T-helper 1 cell treated with Interleukin-12 subunit alpha and Interleukin-12 subunit beta and Interleukin-4 antibody, amounts not matched to agents 30 μg/mL and 1 μg/mL, for 36 hours (primary cell): ENCODE results near the gene TMCC2.
A peak's percentile ranks its signal among the peaks of the same experiment; 100 is the strongest.

ENCODE experiments used
- H3K27ac Mint-ChIP-seq: one replicate; pipeline ENCODE4 v1.8.0; 2021; ENCODE audit warnings: mild to moderate bottlenecking, mixed read lengths
- H3K27me3 Mint-ChIP-seq: one replicate; pipeline ENCODE4 v1.8.0; 2021; ENCODE audit warnings: low read depth, mixed read lengths
- H3K36me3 Mint-ChIP-seq: one replicate; pipeline ENCODE4 v1.8.0; 2021; ENCODE audit warnings: low read depth, mixed read lengths
- H3K4me1 Mint-ChIP-seq: one replicate; pipeline ENCODE4 v1.8.0; 2021; ENCODE audit warnings: low read depth, mixed read lengths
- H3K4me3 Mint-ChIP-seq: one replicate; pipeline ENCODE4 v1.8.0; 2021; ENCODE audit warnings: mild to moderate bottlenecking, moderate library complexity, mixed read lengths
- H3K9me3 Mint-ChIP-seq: one replicate; pipeline ENCODE4 v1.8.0; 2021; ENCODE audit warnings: mixed read lengths

TMCC2 gene

DNA sequence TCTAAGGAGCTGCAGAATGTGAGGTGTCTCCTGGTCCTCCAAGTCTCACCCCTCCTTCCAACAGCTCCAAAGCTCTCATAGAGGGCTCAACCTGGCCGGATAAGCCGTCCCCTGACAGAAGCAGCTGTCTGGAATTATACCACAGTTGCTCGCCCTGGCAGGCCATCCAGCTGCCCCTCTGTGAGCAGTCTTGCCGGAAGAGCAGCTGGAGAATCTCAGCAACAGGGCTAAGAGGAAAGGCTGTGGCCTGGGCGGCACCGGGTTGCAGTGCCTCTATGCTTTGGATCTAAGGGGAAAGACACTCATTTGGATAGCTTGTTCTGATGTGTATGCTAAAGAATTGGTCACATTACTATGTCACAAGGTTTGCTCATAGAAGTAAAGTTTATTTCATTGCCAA lies 12.4 kb downstream of the TMCC2 start:
- Mint-ChIP-seq H3K36me3 (peaks cover 4% of the 10 kb centered on the region), H3K4me1 (peaks cover 29% of the 10 kb centered on the region), H3K27me3 (no peaks in the 10 kb centered on the region), H3K27ac (no peak overlapping the region), H3K9me3 (no peaks in the 10 kb centered on the region), H3K4me3 (no peak overlapping the region)

DNA sequence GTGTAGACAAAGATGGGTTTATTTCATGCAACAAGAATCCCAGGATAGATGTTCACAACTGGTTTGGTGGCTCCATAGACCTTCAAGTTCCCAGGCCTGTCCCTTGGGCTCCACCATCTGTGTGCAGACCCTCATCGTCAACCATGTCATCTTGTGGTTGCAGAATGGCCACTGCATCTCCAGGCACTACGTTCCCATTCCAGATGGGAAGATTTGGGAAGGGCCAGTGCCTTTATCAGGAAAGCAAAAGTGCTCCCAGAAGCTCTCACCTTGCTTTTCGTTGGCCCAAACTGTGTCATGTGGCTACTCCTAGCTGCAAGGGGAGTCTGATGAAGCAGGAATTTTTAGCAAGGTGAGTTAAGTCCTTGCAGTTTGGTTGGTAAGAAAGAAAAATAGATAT lies 12.8 kb downstream of the TMCC2 start:
- H3K27me3 Mint-ChIP-seq = no peaks in the 10 kb centered on the region
- H3K4me3 Mint-ChIP-seq = no peak overlapping the region
- no peaks in the 10 kb centered on the region for H3K9me3 Mint-ChIP-seq
- H3K27ac Mint-ChIP-seq = no peak overlapping the region
- peaks cover 29% of the 10 kb centered on the region for H3K4me1 Mint-ChIP-seq
- peaks cover 4% of the 10 kb centered on the region for H3K36me3 Mint-ChIP-seq

DNA sequence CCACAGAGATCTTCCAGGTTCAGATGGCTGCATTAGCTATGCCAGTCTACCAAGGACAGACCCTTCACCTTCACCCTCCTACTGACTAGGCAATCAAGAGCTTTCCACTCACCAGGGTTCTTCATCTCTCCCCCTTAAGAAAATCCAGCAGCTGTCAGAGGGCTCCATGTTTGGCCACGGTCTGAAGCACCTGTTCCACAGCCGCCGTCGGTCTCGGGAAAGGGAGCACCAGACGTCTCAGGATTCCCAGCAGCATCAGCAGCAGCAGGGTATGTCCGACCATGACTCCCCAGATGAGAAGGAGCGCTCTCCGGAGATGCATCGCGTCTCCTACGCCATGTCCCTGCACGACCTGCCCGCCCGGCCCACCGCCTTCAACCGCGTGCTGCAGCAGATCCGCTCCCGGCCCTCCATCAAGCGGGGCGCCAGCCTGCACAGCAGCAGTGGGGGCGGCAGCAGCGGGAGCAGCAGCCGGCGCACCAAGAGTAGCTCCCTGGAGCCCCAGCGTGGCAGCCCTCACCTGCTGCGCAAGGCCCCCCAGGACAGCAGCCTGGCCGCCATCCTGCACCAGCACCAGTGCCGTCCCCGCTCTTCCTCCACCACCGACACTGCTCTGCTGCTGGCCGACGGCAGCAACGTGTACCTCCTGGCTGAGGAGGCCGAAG lies 13.8 kb downstream of the TMCC2 start:
- peaks cover 31% of the 10 kb centered on the region for H3K4me1 Mint-ChIP-seq
- no peak overlapping the region for H3K4me3 Mint-ChIP-seq
- H3K27ac Mint-ChIP-seq = no peak overlapping the region
- no peaks in the 10 kb centered on the region for H3K27me3 Mint-ChIP-seq
- peaks cover 3% of the 10 kb centered on the region for H3K36me3 Mint-ChIP-seq
- H3K9me3 Mint-ChIP-seq = no peaks in the 10 kb centered on the region

DNA sequence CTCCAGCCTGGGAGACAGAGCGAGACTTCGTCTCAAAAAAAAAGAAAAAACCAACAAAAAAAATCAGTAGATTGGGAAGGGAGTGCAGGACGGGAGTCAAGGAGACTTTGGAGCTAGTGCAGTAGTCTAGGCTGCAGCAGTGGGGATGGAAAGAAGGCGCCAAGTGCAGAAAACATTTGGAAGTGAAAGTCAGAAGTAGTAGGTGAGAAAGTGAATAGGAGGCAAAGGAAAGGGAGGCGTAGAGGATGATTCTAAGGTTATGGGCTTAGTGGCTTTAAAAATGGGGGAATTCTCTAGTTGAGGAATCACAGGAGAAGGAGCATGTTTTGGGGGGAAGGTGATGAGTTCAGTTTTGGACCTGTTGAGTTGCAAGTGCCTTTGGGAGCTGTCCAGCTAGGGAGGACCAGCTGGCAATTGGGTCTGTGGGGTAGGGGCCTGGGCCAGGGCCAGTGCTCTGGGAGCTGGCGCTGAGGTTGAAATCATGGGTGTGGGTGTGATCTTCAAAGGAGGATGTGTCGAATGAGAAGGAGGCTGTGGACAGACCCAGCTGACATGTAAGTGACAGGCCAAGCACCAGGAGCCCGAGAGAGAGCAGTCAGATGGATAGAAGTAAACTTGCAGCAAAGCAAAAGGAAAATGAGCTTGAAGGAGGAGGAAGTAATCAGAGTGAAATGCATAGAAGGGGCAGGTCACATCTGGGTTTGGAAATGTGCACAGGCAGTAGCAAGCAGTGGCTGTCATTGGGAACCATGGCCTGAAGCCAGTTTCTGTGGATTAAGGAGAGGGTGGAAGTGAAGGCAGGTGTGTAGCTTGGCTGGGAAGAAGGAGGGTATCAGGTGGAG lies 15.8 kb downstream of the TMCC2 start:
- peaks cover 2% of the 10 kb centered on the region for H3K36me3 Mint-ChIP-seq
- H3K4me1 Mint-ChIP-seq = peaks cover 29% of the 10 kb centered on the region
- no peaks in the 10 kb centered on the region for H3K9me3 Mint-ChIP-seq
- H3K27ac Mint-ChIP-seq = no peak overlapping the region
- H3K4me3 Mint-ChIP-seq = no peak overlapping the region
- H3K27me3 Mint-ChIP-seq = no peaks in the 10 kb centered on the region

DNA sequence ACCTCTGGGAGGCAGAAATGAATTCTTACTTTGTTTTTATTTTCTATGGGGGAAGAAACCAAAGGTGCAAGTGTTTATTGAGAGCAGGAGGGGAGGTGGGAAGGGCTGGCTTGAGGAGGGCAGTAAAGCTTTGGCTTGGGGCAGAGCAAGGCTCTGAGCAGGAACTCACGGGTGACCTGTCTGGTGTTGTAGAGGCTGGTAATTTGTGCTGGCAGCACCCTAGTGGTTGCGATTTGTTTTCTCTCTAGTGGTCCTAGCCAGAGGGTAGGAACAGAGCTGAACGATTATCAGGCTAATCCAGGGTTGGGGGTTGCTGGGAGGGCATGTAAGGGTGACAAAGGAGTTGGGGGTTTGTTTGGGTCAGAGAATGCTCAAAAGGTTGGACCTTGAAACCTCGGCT lies 16.6 kb downstream of the TMCC2 start:
- Mint-ChIP-seq H3K9me3 (no peaks in the 10 kb centered on the region), H3K36me3 (peaks cover 2% of the 10 kb centered on the region), H3K4me1 (peaks cover 30% of the 10 kb centered on the region), H3K4me3 (no peak overlapping the region), H3K27me3 (no peaks in the 10 kb centered on the region), H3K27ac (no peak overlapping the region)

DNA sequence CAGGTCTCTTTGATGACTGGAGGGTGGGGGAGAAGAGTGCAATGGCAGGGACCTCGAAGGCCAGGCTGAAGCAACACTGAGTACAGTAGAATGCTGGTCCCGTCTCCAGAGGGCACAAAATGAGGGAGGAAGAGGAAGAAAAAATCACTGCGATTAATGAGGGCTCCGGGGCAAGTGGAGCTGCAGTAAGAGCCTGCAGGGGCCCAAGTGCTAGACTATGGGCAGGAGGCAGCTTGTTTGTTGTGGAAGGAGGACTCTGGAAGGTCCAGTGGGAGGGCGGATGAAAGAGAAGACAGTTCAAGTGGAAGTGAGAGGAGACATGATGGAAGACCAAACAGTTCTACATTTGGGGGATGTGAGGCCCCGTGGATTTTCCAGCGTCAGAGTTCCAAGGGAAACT lies 17.4 kb downstream of the TMCC2 start:
- peaks cover 26% of the 10 kb centered on the region for H3K4me1 Mint-ChIP-seq
- no peaks in the 10 kb centered on the region for H3K27me3 Mint-ChIP-seq
- H3K27ac Mint-ChIP-seq = no peak overlapping the region

DNA sequence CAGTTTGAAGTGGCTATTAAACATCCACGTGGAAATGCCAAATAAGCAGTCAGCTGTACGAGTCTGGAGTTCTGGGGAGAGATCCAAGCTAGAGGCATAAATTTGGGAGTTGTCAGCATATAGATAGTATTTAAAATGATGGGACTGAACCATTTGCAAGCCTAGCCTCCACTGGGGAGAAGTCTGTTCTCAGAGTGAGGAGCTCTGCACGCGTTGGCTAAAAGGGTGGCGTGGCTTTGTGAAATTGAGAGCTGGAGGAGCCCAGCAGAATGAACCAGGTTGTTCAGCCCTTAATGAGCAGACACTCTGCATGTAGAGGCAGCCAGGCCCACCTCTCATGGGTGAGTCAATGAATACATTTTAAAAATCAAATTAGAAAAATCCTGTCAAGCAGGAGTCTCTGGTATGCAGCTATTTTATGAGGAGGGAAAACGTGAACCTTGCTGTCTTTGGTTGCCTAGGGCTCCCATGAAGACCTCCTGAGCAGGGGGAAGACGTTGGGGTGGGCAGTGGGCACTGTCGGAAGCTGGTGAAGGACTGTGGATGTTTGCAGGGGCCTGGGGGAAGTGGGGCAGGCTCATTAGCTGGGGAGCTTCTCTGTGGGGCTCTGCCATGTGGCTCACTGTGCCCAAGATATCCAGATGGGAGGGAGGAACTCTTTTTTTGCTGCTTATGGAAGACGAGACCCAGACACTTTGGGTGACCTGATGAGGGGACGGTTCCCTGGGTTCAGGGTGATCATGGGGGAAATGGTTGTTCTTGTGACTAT lies 18.8 kb downstream of the TMCC2 start:
- Mint-ChIP-seq H3K4me3 (no peak overlapping the region), H3K36me3 (peaks cover 2% of the 10 kb centered on the region), H3K4me1 (peaks cover 26% of the 10 kb centered on the region), H3K27ac (no peak overlapping the region), H3K27me3 (no peaks in the 10 kb centered on the region), H3K9me3 (no peaks in the 10 kb centered on the region)

More for the DNA sequence above, 17.4 kb downstream of the TMCC2 start:
- Mint-ChIP-seq H3K36me3 (peaks cover 2% of the 10 kb centered on the region), H3K4me3 (no peak overlapping the region), H3K9me3 (no peaks in the 10 kb centered on the region)

DNA sequence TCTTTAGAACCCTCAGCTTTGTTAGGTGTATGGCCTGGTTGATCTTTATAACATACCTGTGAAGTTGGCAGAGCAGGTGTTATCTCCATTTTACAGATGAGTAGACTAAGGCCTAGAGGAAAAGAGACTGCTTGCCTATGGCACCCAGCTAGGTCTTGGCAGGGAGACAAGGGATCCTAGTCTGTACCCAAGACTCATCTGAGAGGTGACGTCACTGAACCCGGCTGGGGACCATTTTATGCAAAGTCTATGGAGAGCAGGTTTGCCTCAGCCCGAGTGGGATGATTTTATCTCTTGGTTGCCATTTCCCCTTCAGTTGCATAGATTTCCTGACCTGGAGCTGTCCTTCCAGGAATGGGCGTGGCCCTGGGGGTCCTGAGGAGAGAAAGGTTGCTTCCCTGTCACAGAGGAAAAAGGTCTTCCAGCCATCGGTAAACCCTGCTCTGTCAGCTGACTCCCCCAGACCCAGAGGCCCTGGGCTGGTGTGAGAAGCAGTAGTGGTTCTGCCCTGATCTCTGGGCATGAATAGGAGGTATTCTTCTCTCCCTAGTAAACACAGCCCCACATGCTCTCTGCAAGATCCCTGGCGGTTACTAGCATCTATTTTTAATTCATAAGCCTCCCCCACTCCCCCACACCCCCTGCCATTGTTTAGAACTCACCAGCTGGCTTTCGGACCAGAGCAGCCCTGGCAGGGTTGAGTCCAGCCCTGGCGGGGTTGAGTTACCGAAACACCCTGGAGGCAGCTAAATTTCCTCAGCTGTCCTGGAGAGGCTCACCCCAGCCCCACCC lies 19.6 kb downstream of the TMCC2 start:
- H3K4me1 Mint-ChIP-seq = peaks cover 26% of the 10 kb centered on the region
- H3K27me3 Mint-ChIP-seq = no peaks in the 10 kb centered on the region
- peaks cover 2% of the 10 kb centered on the region for H3K36me3 Mint-ChIP-seq
- no peaks in the 10 kb centered on the region for H3K9me3 Mint-ChIP-seq
- H3K4me3 Mint-ChIP-seq = no peak overlapping the region
- peak overlapping the region; percentile 23 for H3K27ac Mint-ChIP-seq

DNA sequence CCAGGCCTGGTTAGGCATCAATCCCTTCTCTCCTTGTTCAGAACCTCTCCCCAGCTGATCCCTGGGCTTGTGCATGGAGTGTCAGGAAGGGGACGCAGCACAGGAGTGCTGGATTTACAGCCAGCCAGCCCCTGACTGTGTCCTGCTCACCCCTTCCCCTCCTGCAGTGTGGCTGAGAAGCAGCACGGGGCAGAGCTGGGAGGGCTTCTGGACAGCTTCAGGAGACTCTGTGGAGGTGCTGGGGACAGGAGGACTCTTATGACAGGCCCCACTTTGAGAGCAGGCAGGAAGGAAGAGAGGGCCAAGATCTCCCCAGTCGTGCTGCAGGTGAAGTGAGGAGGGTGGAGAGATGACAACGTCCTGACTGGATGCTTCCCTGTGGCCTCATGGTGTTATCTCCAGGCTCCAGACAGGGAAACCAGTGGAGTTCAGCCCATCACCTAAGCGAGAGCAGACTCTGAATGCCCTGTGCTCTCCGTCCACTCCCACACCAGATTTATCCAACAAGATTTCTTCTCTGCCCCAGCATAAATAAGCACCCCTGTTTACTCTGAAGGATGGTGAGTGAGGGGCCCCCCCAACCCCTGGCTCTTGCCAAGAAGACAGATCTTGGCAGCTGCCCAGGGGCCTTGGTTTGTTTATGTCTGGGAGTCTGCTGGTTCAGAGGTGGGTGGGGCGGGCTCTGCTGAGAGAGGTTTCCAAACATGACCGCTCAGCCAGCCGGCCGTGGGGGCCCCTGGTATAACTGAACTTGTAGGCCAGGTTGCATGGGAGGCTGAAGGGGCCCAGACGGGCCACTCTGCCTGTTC lies 21.3 kb downstream of the TMCC2 start:
- H3K4me3 Mint-ChIP-seq = no peak overlapping the region
- peak overlapping the region; percentile 18 for H3K27ac Mint-ChIP-seq
- H3K27me3 Mint-ChIP-seq = no peaks in the 10 kb centered on the region

DNA sequence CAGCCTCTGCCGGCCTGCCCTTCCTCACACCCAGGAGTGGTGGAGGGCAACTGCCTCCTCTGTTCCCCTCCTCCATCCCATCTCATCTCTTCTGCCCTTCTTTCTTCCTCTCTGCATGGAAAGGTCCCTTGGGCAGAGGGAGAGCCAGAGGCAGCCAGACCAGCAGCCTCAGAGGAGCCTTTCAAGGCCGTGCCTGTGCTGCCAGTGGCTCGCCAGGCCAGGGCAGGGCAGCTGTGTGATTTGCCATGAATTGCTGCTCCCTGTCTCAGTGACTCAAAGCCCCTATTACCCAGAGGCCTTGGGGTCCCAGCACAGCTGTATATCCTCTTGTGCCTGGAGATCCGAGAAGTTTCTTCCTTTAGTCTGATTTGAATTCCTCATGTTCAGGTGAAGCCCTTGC lies 21.9 kb downstream of the TMCC2 start:
- no peak overlapping the region for H3K4me3 Mint-ChIP-seq
- peaks cover 26% of the 10 kb centered on the region for H3K4me1 Mint-ChIP-seq
- no peaks in the 10 kb centered on the region for H3K36me3 Mint-ChIP-seq
- H3K27me3 Mint-ChIP-seq = no peaks in the 10 kb centered on the region
- no peaks in the 10 kb centered on the region for H3K9me3 Mint-ChIP-seq
- H3K27ac Mint-ChIP-seq = no peak overlapping the region

More for the DNA sequence above, 21.3 kb downstream of the TMCC2 start:
- no peaks in the 10 kb centered on the region for H3K9me3 Mint-ChIP-seq
- peaks cover 26% of the 10 kb centered on the region for H3K4me1 Mint-ChIP-seq
- H3K36me3 Mint-ChIP-seq = no peaks in the 10 kb centered on the region

DNA sequence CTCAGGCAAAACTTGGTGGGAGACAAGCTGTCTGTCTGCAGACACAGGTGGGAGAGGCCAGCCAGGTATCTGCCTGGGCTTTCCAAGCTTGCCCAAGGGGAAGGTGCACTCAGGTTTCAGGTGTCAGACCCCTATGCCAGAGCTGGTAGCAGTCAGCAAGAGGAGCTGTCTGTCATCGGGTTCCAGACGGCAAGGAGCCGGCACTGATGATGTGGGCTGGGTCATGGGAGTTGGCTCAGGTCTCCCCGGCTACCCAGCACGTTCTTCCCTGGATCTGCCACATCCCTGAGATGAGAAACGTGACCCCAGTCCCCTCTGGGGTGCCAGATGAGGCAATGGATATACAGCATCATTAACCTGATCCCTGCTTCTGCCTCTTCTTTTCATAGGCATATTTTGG lies 23.0 kb downstream of the TMCC2 start:
- Mint-ChIP-seq H3K27me3 (no peaks in the 10 kb centered on the region), H3K36me3 (no peaks in the 10 kb centered on the region), H3K9me3 (no peaks in the 10 kb centered on the region), H3K4me3 (no peak overlapping the region), H3K4me1 (peaks cover 26% of the 10 kb centered on the region), H3K27ac (no peak overlapping the region)

DNA sequence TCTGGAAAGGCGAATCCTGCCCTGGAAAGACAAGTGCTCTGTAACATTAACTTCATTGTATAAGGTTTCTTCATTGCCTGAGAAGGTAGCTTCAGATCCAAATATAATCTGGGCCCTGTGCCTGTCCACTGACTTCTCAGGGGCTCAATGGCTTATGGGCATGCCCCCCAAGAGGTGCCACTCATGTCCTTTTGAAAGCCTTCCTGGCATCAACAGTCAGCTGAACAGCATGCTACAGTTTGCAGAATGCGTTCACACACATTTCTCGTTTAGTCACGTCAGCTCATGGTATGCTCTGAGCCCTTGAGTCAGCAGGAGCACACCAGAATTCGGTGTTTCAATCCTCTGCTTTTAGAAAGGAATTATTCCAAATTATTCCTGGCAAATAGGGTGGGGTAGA lies 23.8 kb downstream of the TMCC2 start:
- no peaks in the 10 kb centered on the region for H3K27me3 Mint-ChIP-seq
- H3K4me3 Mint-ChIP-seq = no peak overlapping the region
- H3K4me1 Mint-ChIP-seq = peaks cover 24% of the 10 kb centered on the region
- H3K27ac Mint-ChIP-seq = no peak overlapping the region
- no peaks in the 10 kb centered on the region for H3K36me3 Mint-ChIP-seq
- no peaks in the 10 kb centered on the region for H3K9me3 Mint-ChIP-seq

DNA sequence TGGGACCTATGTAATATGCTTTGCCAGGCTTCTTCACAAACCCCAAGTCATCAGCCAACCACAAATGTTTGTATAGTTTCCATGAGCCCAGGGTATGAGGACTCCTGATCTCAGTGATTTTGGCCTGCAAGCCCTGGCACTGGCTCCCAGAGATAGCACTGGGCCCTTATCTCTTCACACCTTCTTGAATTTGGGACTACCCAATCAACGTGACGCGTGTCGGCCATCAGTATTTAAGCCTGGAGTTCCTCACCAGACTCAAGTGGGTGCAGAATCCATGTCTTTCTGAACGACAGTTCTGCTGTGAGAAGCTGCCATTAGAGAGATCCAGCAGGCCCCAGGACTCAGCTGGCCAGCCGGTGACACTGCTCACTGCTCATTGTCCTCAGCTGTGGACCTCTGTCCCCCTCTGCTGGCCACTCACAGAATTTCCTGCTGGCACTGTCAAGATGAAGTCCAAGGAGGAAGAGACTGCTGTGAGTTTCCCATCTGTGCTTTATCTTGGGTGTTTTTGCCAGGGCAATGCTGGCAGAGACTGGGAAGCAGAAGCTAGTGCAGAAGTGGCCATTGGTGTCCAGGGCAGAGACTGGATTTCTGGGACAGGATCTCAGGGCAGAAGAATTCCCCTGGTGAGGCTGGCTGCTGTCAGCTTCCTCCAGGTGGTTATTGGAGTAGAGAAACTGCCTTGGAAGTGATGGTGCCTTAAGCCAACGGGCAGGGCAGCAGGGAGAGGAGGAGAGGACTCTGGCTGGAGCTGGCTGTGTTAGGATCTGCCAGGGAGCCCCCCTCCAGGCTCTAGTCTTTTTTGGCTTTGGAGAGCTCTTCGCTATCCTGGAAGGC lies 28.4 kb downstream of the TMCC2 start:
- Mint-ChIP-seq H3K36me3 (no peaks in the 10 kb centered on the region), H3K27me3 (no peaks in the 10 kb centered on the region), H3K27ac (no peak overlapping the region)

More for the DNA sequence above, 28.4 kb downstream of the TMCC2 start:
- H3K4me1 Mint-ChIP-seq = peaks cover 11% of the 10 kb centered on the region
- H3K4me3 Mint-ChIP-seq = no peak overlapping the region
- H3K9me3 Mint-ChIP-seq = no peaks in the 10 kb centered on the region
